IMR-90 (cell line): ENCODE data around the gene EYS. TPM values are rescaled to one million over a fixed set of nuclear protein-coding genes. Genes with fewer than 3 reads are reported as not detected.

ENCODE experiments used
- ATAC-seq: fragments of 200-7000 bp; cut with Tn5 transposase; 2 replicates; pipeline ENCODE4 v1.9.1; 2020; ENCODE audit warnings: low read depth, mild to moderate bottlenecking, moderate library complexity
- BruUV-seq: library from RNA; stranded (reverse); fragments of 400-500 nt; replicated peaks from 2 replicates; lab custom pipeline; 2021; lab: Mats Ljungman, UMichigan
- CTCF ChIA-PET: fragments of 300-600 bp; formaldehyde crosslinking; extraction: SDS; loops from one replicate; lab custom pipeline; 2021; ENCODE audit warnings: antibody characterized with exemption; lab: Yijun Ruan, JAX
- POLR2A ChIA-PET: fragments of 300-600 bp; sonication (Branson Sonifier 250); formaldehyde crosslinking; loops from one replicate; lab custom pipeline; 2022; ENCODE audit warnings: antibody characterized with exemption; ENCODE audit not compliant: unreplicated experiment; lab: Charles Lee
- DNase-seq: peaks from one replicate; pipeline ENCODE4 v3.0.0; 2013
- H2AFZ ChIP-seq: replicated peaks from 2 replicates; pipeline ENCODE3; 2013; ENCODE audit warnings: low read length, mild to moderate bottlenecking; ENCODE audit not compliant: poor library complexity
- H2AK5ac ChIP-seq: 2 replicates; pipeline ENCODE4 v1.6.1; 2013; ENCODE audit warnings: low read depth, low read length, inconsistent platforms
- H2AK9ac ChIP-seq: replicated peaks from 2 replicates; pipeline ENCODE3; 2013; ENCODE audit warnings: mild to moderate bottlenecking, low read depth, low read length, moderate library complexity; ENCODE audit not compliant: poor library complexity
- H2BK120ac ChIP-seq: 2 replicates; pipeline ENCODE4 v1.6.1; 2013; ENCODE audit warnings: low read depth, low read length, inconsistent platforms
- H2BK15ac ChIP-seq: 3 replicates; pipeline ENCODE4 v1.6.1; 2013; ENCODE audit warnings: low read depth, low read length, inconsistent platforms
- H2BK20ac ChIP-seq: 2 replicates; pipeline ENCODE4 v1.6.1; 2013; ENCODE audit warnings: low read depth, mild to moderate bottlenecking, inconsistent platforms, low read length, moderate library complexity
- H2BK5ac ChIP-seq: 2 replicates; pipeline ENCODE4 v1.6.1; 2013; ENCODE audit warnings: mild to moderate bottlenecking, low read depth, low read length, inconsistent platforms; ENCODE audit not compliant: poor library complexity, severe bottlenecking
- H3K14ac ChIP-seq: replicated peaks from 2 replicates; pipeline ENCODE4 v1.6.1; 2013; ENCODE audit warnings: low read depth, low read length, inconsistent platforms
- H3K18ac ChIP-seq: 2 replicates; pipeline ENCODE4 v1.6.1; 2013; ENCODE audit warnings: low read depth, low read length, control low read depth
- H3K23ac ChIP-seq: 2 replicates; pipeline ENCODE4 v1.6.1; 2013; ENCODE audit warnings: low read depth, low read length, inconsistent platforms
- H3K27ac ChIP-seq: 2 replicates; pipeline ENCODE4 v1.5.1; 2013; ENCODE audit warnings: mild to moderate bottlenecking, control low read depth, low read length; ENCODE audit not compliant: insufficient read depth
- H3K27me3 ChIP-seq: 2 replicates; pipeline ENCODE4 v1.6.1; 2013; ENCODE audit warnings: low read length; ENCODE audit not compliant: control insufficient read depth, insufficient read depth
- H3K36me3 ChIP-seq: 2 replicates; pipeline ENCODE4 v1.6.1; 2013; ENCODE audit warnings: low read length, mixed read lengths; ENCODE audit not compliant: control insufficient read depth, insufficient read depth
- H3K4ac ChIP-seq: 2 replicates; pipeline ENCODE4 v1.6.1; 2013; ENCODE audit warnings: low read depth, low read length, inconsistent platforms
- H3K4me1 ChIP-seq: 2 replicates; pipeline ENCODE4 v1.6.1; 2013; ENCODE audit warnings: low read length, mixed read lengths; ENCODE audit not compliant: control insufficient read depth, insufficient read depth
- H3K4me2 ChIP-seq: 2 replicates; pipeline ENCODE4 v1.6.1; 2013; ENCODE audit warnings: low read depth, mild to moderate bottlenecking, control low read depth, low read length, moderate library complexity
- H3K4me3 ChIP-seq: 2 replicates; pipeline ENCODE4 v1.5.1; 2013; ENCODE audit warnings: low read depth, mild to moderate bottlenecking, control low read depth, low read length, moderate library complexity; ENCODE audit not compliant: insufficient read depth
- H3K56ac ChIP-seq: 2 replicates; pipeline ENCODE4 v1.6.1; 2013; ENCODE audit warnings: low read length, inconsistent platforms; ENCODE audit not compliant: insufficient read depth; ENCODE audit errors: extremely low read depth
- H3K79me1 ChIP-seq, 2 experiments: 2 replicates each; pipeline ENCODE4 v1.6.1; 2013; ENCODE audit warnings: low read length in 2 of 2, inconsistent platforms in 1 of 2, low read depth in 1 of 2
- H3K9ac ChIP-seq: 2 replicates; pipeline ENCODE4 v1.6.1; 2013; ENCODE audit warnings: low read depth, low read length, control low read depth
- H3K9me1 ChIP-seq: 2 replicates; pipeline ENCODE4 v1.6.1; 2013; ENCODE audit warnings: low read length, inconsistent platforms; ENCODE audit not compliant: insufficient read depth
- H3K9me3 ChIP-seq: 2 replicates; pipeline ENCODE4 v1.6.1; 2013; ENCODE audit warnings: low read length; ENCODE audit not compliant: control insufficient read depth, insufficient read depth
- H4K20me1 ChIP-seq: 2 replicates; pipeline ENCODE4 v1.6.1; 2013; ENCODE audit warnings: low read length, inconsistent platforms; ENCODE audit not compliant: insufficient read depth
- H4K5ac ChIP-seq: 2 replicates; pipeline ENCODE4 v1.6.1; 2013; ENCODE audit warnings: mild to moderate bottlenecking, low read depth, low read length, control low read depth
- H4K8ac ChIP-seq, 2 experiments: 2 replicates each; pipeline ENCODE4 v1.6.1; 2013; ENCODE audit warnings: low read depth in 2 of 2, low read length in 2 of 2, control low read depth in 1 of 2, inconsistent platforms in 1 of 2
- H4K91ac ChIP-seq: 2 replicates; pipeline ENCODE4 v1.6.1; 2013; ENCODE audit warnings: low read depth, low read length, inconsistent platforms; ENCODE audit not compliant: insufficient read depth
- CEBPB ChIP-seq: IDR thresholded peaks from 2 replicates; pipeline ENCODE4 v1.6.1; 2012; ENCODE audit warnings: low read depth, low read length, improper control_type of control experiment
- MAFK ChIP-seq: IDR thresholded peaks from 2 replicates; pipeline ENCODE4 v1.6.1; 2012; ENCODE audit warnings: low read depth, low read length, improper control_type of control experiment
- NFE2L2 ChIP-seq: fragments of 150-350 bp; IDR thresholded peaks from 2 replicates; pipeline ENCODE4 v1.6.1; 2016; ENCODE audit warnings: low read depth, mild to moderate bottlenecking, low read length
- RFX5 ChIP-seq: IDR thresholded peaks from 2 replicates; pipeline ENCODE4 v1.8.0; 2012; ENCODE audit warnings: low read depth, mild to moderate bottlenecking, low read length, moderate library complexity
- SMC3 ChIP-seq: fragments of 150-350 bp; IDR thresholded peaks from 2 replicates; pipeline ENCODE4 v1.6.1; 2016; ENCODE audit warnings: low read depth, mild to moderate bottlenecking, antibody characterized with exemption, low read length, moderate library complexity
- WGBS, 2 experiments: methylation state at CpG; one replicate each; pipeline versions ENCODE4 v1.1.5 to v1.1.7; 2013; ENCODE audit warnings: missing lambda C conversion rate in 2 of 2; ENCODE audit not compliant: insufficient read length in 1 of 2; ENCODE audit errors: extremely low coverage in 2 of 2; 5-methylcytosine and 5-hydroxymethylcytosine counted together
- dilution Hi-C: fragments of 300-500 bp; cut with HindIII; formaldehyde crosslinking; loops from one replicate; pipeline ENCODE4 v1.14.3; 2018; ENCODE audit warnings: low sequenced_read_pairs; ENCODE audit not compliant: unreplicated experiment
- in situ Hi-C: fragments of 300-500 bp; cut with MboI; formaldehyde crosslinking; loops from 3 replicates; pipeline ENCODE4 v1.14.3; 2019; ENCODE audit warnings: low sequenced_read_pairs, inconsistent platforms, mixed read lengths
- intact Hi-C: fragments of 100-400 bp; cut with micrococcal nuclease; formaldehyde crosslinking; loops from 2 replicates; pipeline ENCODE4 v1.10.0; 2022
- polyA plus RNA-seq, 3 experiments: library from polyadenylated mRNA; depleted of rRNA; stranded (reverse); fragments of >200 nt; gene quantifications; 2 replicates each; pipeline ENCODE4 v1.2.3, GENCODE V29; 2012; ENCODE audit warnings: low replicate concordance in 1 of 3
- total RNA-seq: library from RNA; depleted of rRNA; stranded (reverse); fragments of >200 nt; gene quantifications from 2 replicates; pipeline ENCODE4 v1.2.3, GENCODE V29; 2012
- TF ChIP-seq, protein P1 (sequence below): fragments of 150-350 bp; IDR thresholded peaks from 2 replicates; pipeline ENCODE4 v1.6.1; 2016; ENCODE audit warnings: low read depth, mild to moderate bottlenecking, low read length, moderate library complexity, borderline replicate concordance

The EYS gene
- total and polyA plus RNA-seq, 2 of the 4 experiments (the other 2 are of a cell fraction): under 0.01 TPM; not detected in 1

DNA sequence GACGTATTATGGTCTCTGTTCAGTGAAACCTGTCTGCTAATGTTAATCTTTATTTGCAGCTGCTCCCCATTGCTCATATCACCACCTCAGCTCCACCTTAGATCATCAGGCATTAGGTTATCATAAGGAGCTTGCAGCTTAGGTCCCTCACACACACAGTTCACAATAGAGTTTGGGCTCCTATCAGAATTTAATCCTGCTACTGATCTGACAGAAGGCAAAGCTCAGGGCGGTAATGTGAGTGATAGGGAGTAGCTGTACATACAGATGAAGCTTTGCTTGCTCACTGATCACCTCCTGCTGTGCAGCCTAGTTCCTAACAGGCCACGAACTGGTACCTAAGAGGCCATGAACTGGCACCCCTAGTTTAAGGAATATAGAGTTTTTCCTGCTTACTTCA is 989.7 kb downstream of the EYS start:
- no peak overlapping the region for H3K4me2 ChIP-seq
- H2BK20ac ChIP-seq: no peak overlapping the region
- no peak overlapping the region for H4K91ac ChIP-seq
- WGBS, 2 experiments: 83% methylated on average over 1 of the region's 3 CpGs; no CpG with 5 or more reads in 1 of the 2 experiments
- no peak overlapping the region for H2AFZ ChIP-seq
- no peak overlapping the region for H2BK15ac ChIP-seq
- H3K36me3 ChIP-seq: no peaks in the 10 kb centered on the region
- BruUV-seq: no TSS peak
- no peak overlapping the region for H3K27ac ChIP-seq
- ATAC-seq (no peak), DNase-seq (no peak)
- H3K9me3 ChIP-seq: no peaks in the 10 kb centered on the region
- no peak overlapping the region for H2AK9ac ChIP-seq
- H3K27me3 ChIP-seq: no peaks in the 10 kb centered on the region
- in situ Hi-C loops: no loop called here
- H3K18ac ChIP-seq: no peak overlapping the region
- H3K4me1 ChIP-seq: no peaks in the 10 kb centered on the region
- ChIA-PET CTCF (no interaction called here), POLR2A (no interaction called here)
- no peak overlapping the region for H2BK120ac ChIP-seq
- no peak overlapping the region for H3K14ac ChIP-seq
- no peak overlapping the region for H2BK5ac ChIP-seq
- H2AK5ac ChIP-seq: no peak overlapping the region
- H3K23ac ChIP-seq: no peak overlapping the region
- no peak overlapping the region for H3K56ac ChIP-seq
- no peaks in the 10 kb centered on the region for H4K20me1 ChIP-seq
- intact Hi-C loops: no loop called here
- no peak overlapping the region for H4K8ac ChIP-seq
- H3K4me3 ChIP-seq: no peak overlapping the region
- H3K4ac ChIP-seq: no peak overlapping the region
- H3K79me1 ChIP-seq: no peaks in the 10 kb centered on the region
- no peak overlapping the region for H3K9ac ChIP-seq
- TF ChIP-seq NFE2L2: no peak
- TF ChIP-seq CEBPB: no peak
- no peak for TF ChIP-seq SMC3
- no peak for TF ChIP-seq MAFK
- no peak for TF ChIP-seq RFX5
- TF ChIP-seq, protein P1, sequence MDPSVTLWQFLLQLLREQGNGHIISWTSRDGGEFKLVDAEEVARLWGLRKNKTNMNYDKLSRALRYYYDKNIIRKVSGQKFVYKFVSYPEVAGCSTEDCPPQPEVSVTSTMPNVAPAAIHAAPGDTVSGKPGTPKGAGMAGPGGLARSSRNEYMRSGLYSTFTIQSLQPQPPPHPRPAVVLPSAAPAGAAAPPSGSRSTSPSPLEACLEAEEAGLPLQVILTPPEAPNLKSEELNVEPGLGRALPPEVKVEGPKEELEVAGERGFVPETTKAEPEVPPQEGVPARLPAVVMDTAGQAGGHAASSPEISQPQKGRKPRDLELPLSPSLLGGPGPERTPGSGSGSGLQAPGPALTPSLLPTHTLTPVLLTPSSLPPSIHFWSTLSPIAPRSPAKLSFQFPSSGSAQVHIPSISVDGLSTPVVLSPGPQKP: no peak
- H4K5ac ChIP-seq: no peak overlapping the region
- dilution Hi-C loops: no loop called here
- no peaks in the 10 kb centered on the region for H3K9me1 ChIP-seq
